Activated CD4-positive, alpha-beta memory T cell treated with anti-CD3 and anti-CD28 coated beads, Interleukin-2, amount 10 ng/mL, durations not matched to agents 7 days and 5 days (primary cell): ENCODE data around the gene TNFRSF21. TPM values are rescaled to one million over a fixed set of nuclear protein-coding genes. Genes with fewer than 3 reads are reported as not detected.

Source experiments
- CTCF ChIA-PET: fragments of 350-600 bp; sonication (Branson Sonifier 250); formaldehyde crosslinking; loops from one replicate; lab custom pipeline; 2021; ENCODE audit warnings: antibody characterized with exemption, inconsistent platforms; lab: Charles Lee
- POLR2A ChIA-PET: fragments of 350-600 bp; sonication (Branson Sonifier 250); formaldehyde crosslinking; loops from one replicate; lab custom pipeline; 2021; ENCODE audit warnings: antibody characterized with exemption; lab: Charles Lee
- DNase-seq: peaks from one replicate; pipeline ENCODE4 v3.0.0-alpha.2; 2020
- H3K27ac Mint-ChIP-seq: one replicate; pipeline ENCODE4 v1.8.0; 2021; ENCODE audit warnings: mild to moderate bottlenecking, mixed read lengths
- H3K27me3 Mint-ChIP-seq: one replicate; pipeline ENCODE4 v1.8.0; 2021; ENCODE audit warnings: mixed read lengths
- H3K36me3 Mint-ChIP-seq: one replicate; pipeline ENCODE4 v1.8.0; 2021; ENCODE audit warnings: low read depth, mixed read lengths
- H3K4me1 Mint-ChIP-seq: one replicate; pipeline ENCODE4 v1.8.0; 2021; ENCODE audit warnings: mixed read lengths
- H3K4me3 Mint-ChIP-seq: one replicate; pipeline ENCODE4 v1.8.0; 2021; ENCODE audit warnings: mild to moderate bottlenecking, mixed read lengths
- H3K9me3 Mint-ChIP-seq: one replicate; pipeline ENCODE4 v1.8.0; 2021; ENCODE audit warnings: mixed read lengths
- total RNA-seq, 2 experiments: library from RNA; stranded (reverse); gene quantifications; one replicate each; pipeline ENCODE4 v1.2.3, GENCODE V29; 2021

TNFRSF21 gene
- total RNA-seq, 2 experiments from 2014 or later, result 0.18 TPM; not detected in 1

GRCh38 chr6:47202644-47203205, 107.0 kb downstream of the TNFRSF21 start:
- H3K27ac Mint-ChIP-seq, result no peak overlapping the region
- no peak overlapping the region for H3K4me3 Mint-ChIP-seq
- ChIA-PET POLR2A (no interaction called here), CTCF (no interaction called here)
- no peaks in the 10 kb centered on the region for H3K36me3 Mint-ChIP-seq
- H3K4me1 Mint-ChIP-seq, result peaks cover 6% of the 10 kb centered on the region
- H3K9me3 Mint-ChIP-seq, result no peaks in the 10 kb centered on the region
- peaks cover 2% of the 10 kb centered on the region for H3K27me3 Mint-ChIP-seq
- DNase-seq, result no peak

- ChIA-PET POLR2A (no interaction called here), CTCF (no interaction called here)
- DNase-seq, result no peak
- Mint-ChIP-seq H3K36me3 (no peaks in the 10 kb centered on the region), H3K27me3 (peaks cover 2% of the 10 kb centered on the region), H3K9me3 (no peaks in the 10 kb centered on the region), H3K4me3 (no peak overlapping the region), H3K27ac (no peak overlapping the region), H3K4me1 (peaks cover 6% of the 10 kb centered on the region)
Observed at GRCh38 chr6:47200536-47201334, 109.0 kb downstream of the TNFRSF21 start.

GRCh38 chr6:47197682-47198640, 111.7 kb downstream of the TNFRSF21 start:
- ChIA-PET POLR2A (no interaction called here), CTCF (no interaction called here)
- Mint-ChIP-seq H3K27ac (no peak overlapping the region), H3K27me3 (peaks cover under 1% of the 10 kb centered on the region), H3K36me3 (no peaks in the 10 kb centered on the region), H3K4me1 (peaks cover under 1% of the 10 kb centered on the region), H3K4me3 (no peak overlapping the region), H3K9me3 (no peaks in the 10 kb centered on the region)
- no peak for DNase-seq

GRCh38 chr6:47196113-47196512, 113.6 kb downstream of the TNFRSF21 start:
- no peak for DNase-seq
- Mint-ChIP-seq H3K4me3 (no peak overlapping the region), H3K4me1 (no peaks in the 10 kb centered on the region), H3K36me3 (no peaks in the 10 kb centered on the region), H3K9me3 (no peaks in the 10 kb centered on the region), H3K27me3 (no peaks in the 10 kb centered on the region), H3K27ac (no peak overlapping the region)
- CTCF ChIA-PET, result no interaction called here
- POLR2A ChIA-PET, result no interaction called here

- no peak for DNase-seq
- H3K36me3 Mint-ChIP-seq, result no peaks in the 10 kb centered on the region
- ChIA-PET POLR2A (no interaction called here), CTCF (no interaction called here)
- H3K4me1 Mint-ChIP-seq, result no peaks in the 10 kb centered on the region
- no peaks in the 10 kb centered on the region for H3K27me3 Mint-ChIP-seq
- no peak overlapping the region for H3K27ac Mint-ChIP-seq
- H3K9me3 Mint-ChIP-seq, result no peaks in the 10 kb centered on the region
- no peak overlapping the region for H3K4me3 Mint-ChIP-seq
Observed at GRCh38 chr6:47195011-47195650, 114.6 kb downstream of the TNFRSF21 start.

- no peak overlapping the region for H3K4me3 Mint-ChIP-seq
- no peak for DNase-seq
- no peaks in the 10 kb centered on the region for H3K36me3 Mint-ChIP-seq
- ChIA-PET POLR2A (no interaction called here), CTCF (no interaction called here)
- H3K9me3 Mint-ChIP-seq, result peaks cover 2% of the 10 kb centered on the region
- H3K27me3 Mint-ChIP-seq, result no peaks in the 10 kb centered on the region
- H3K4me1 Mint-ChIP-seq, result no peaks in the 10 kb centered on the region
- no peak overlapping the region for H3K27ac Mint-ChIP-seq
Observed at GRCh38 chr6:47188588-47189021, 121.1 kb downstream of the TNFRSF21 start.

- Mint-ChIP-seq H3K27ac (no peak overlapping the region), H3K27me3 (no peaks in the 10 kb centered on the region), H3K36me3 (no peaks in the 10 kb centered on the region), H3K4me1 (no peaks in the 10 kb centered on the region), H3K4me3 (no peak overlapping the region), H3K9me3 (peaks cover 2% of the 10 kb centered on the region)
- DNase-seq, result no peak
- CTCF ChIA-PET, result no interaction called here
- POLR2A ChIA-PET, result no interaction called here
Observed at GRCh38 chr6:47187893-47188587, 121.7 kb downstream of the TNFRSF21 start.

GRCh38 chr6:47187113-47187512, 122.6 kb downstream of the TNFRSF21 start:
- no peak overlapping the region for H3K4me3 Mint-ChIP-seq
- no peak overlapping the region for H3K27ac Mint-ChIP-seq
- H3K27me3 Mint-ChIP-seq, result no peaks in the 10 kb centered on the region
- H3K36me3 Mint-ChIP-seq, result no peaks in the 10 kb centered on the region
- peaks cover 2% of the 10 kb centered on the region for H3K9me3 Mint-ChIP-seq
- CTCF ChIA-PET, result no interaction called here
- H3K4me1 Mint-ChIP-seq, result no peaks in the 10 kb centered on the region
- POLR2A ChIA-PET, result no interaction called here
- DNase-seq, result no peak

GRCh38 chr6:47182291-47182957, 127.3 kb downstream of the TNFRSF21 start:
- CTCF ChIA-PET, result no interaction called here
- Mint-ChIP-seq H3K27me3 (no peaks in the 10 kb centered on the region), H3K27ac (no peak overlapping the region), H3K4me3 (no peak overlapping the region), H3K36me3 (no peaks in the 10 kb centered on the region), H3K9me3 (no peaks in the 10 kb centered on the region), H3K4me1 (no peaks in the 10 kb centered on the region)
- POLR2A ChIA-PET, result no interaction called here
- no peak for DNase-seq

GRCh38 chr6:47181681-47182080, 128.0 kb downstream of the TNFRSF21 start:
- no peaks in the 10 kb centered on the region for H3K36me3 Mint-ChIP-seq
- no peak overlapping the region for H3K4me3 Mint-ChIP-seq
- H3K27ac Mint-ChIP-seq, result no peak overlapping the region
- H3K9me3 Mint-ChIP-seq, result no peaks in the 10 kb centered on the region
- no peaks in the 10 kb centered on the region for H3K27me3 Mint-ChIP-seq
- H3K4me1 Mint-ChIP-seq, result no peaks in the 10 kb centered on the region
- ChIA-PET CTCF (interaction anchor here (0.6 kb wide), 1 partner anchor 28 kb away, joined by 3 read pairs; no protein-coding TSS in a partner anchor), POLR2A (no interaction called here)
- DNase-seq, result no peak
